Activated gamma-delta T cell (primary cell): ENCODE data around the gene GSG1.

Source experiments
- DNase-seq: peaks from one replicate; lab custom pipeline; 2025; lab: John Stamatoyannopoulos, UW

The GSG1 gene

GRCh38 chr12:13119826-13120225, 16.4 kb upstream of the GSG1 start:
- DNase-seq, result no peak

GRCh38 chr12:13117029-13117428, 13.6 kb upstream of the GSG1 start:
- DNase-seq, result no peak

GRCh38 chr12:13116259-13116658, 12.8 kb upstream of the GSG1 start:
- no peak for DNase-seq

- no peak for DNase-seq
Measured at GRCh38 chr12:13114251-13115052, 11.0 kb upstream of the GSG1 start.

- no peak for DNase-seq
Measured at GRCh38 chr12:13112968-13113367, 9.5 kb upstream of the GSG1 start.

GRCh38 chr12:13106666-13107065, 3.2 kb upstream of the GSG1 start:
- no peak for DNase-seq

GRCh38 chr12:13105781-13106180, 2.3 kb upstream of the GSG1 start:
- no peak for DNase-seq

GRCh38 chr12:13104409-13104808, 942 bp upstream of the GSG1 start:
- DNase-seq, result no peak

GRCh38 chr12:13102461-13103195, 839 bp downstream of the GSG1 start:
- DNase-seq, result no peak

GRCh38 chr12:13101821-13102375, 1.6 kb downstream of the GSG1 start:
- DNase-seq, result no peak

- peak; percentile 94 for DNase-seq
Measured at GRCh38 chr12:13100882-13101769, 2.3 kb downstream of the GSG1 start.

GRCh38 chr12:13100605-13100881, 2.9 kb downstream of the GSG1 start:
- no peak for DNase-seq

GRCh38 chr12:13099844-13100604, 3.4 kb downstream of the GSG1 start:
- no peak for DNase-seq

- no peak for DNase-seq
Measured at GRCh38 chr12:13099066-13099843, 4.2 kb downstream of the GSG1 start.

GRCh38 chr12:13097491-13098011, 5.9 kb downstream of the GSG1 start:
- no peak for DNase-seq

- no peak for DNase-seq
Measured at GRCh38 chr12:13095266-13095995, 8.0 kb downstream of the GSG1 start.

GRCh38 chr12:13094367-13094766, 9.1 kb downstream of the GSG1 start:
- no peak for DNase-seq

GRCh38 chr12:13093848-13094220, 9.6 kb downstream of the GSG1 start:
- no peak for DNase-seq

- no peak for DNase-seq
Measured at GRCh38 chr12:13093191-13093847, 10.1 kb downstream of the GSG1 start.
